ENCODE results near the gene CST7.

Gene CST7

GRCh38 chr20:24911461-24911860, 37.6 kb upstream of the CST7 start:
- CTCF ChIA-PET, result interaction anchor here (0.9 to 1.3 kb wide), 4 partner anchors 14 to 130 kb away, joined by 3 to 4 read pairs (median 3); no protein-coding TSS in a partner anchor
- TF ChIP-seq CTCF (IDR thresholded peaks at IDR 0.05; ENCODE audit: control extremely low read depth, extremely low read depth, low read depth, missing control alignments), result no peak
- POLR2A ChIA-PET, result no interaction called here
- DNase-seq (ENCODE audit: extremely low spot score), result no peak

- TF ChIP-seq CTCF (IDR thresholded peaks at IDR 0.05; ENCODE audit: control extremely low read depth, extremely low read depth, low read depth, missing control alignments), result no peak
- POLR2A ChIA-PET, result no interaction called here
- DNase-seq (ENCODE audit: extremely low spot score), result no peak
- CTCF ChIA-PET, result no interaction called here
Observed at GRCh38 chr20:24912397-24913075, 36.5 kb upstream of the CST7 start.

- ChIA-PET CTCF (no interaction called here), POLR2A (no interaction called here)
Observed at GRCh38 chr20:24913076-24913628, 35.9 kb upstream of the CST7 start.

GRCh38 chr20:24914388-24915241, 34.5 kb upstream of the CST7 start:
- ChIA-PET CTCF (no interaction called here), POLR2A (no interaction called here)
- DNase-seq (ENCODE audit: extremely low spot score), result no peak
- TF ChIP-seq CTCF (IDR thresholded peaks at IDR 0.05; ENCODE audit: control extremely low read depth, extremely low read depth, low read depth, missing control alignments), result no peak

More at GRCh38 chr20:24913076-24913628, 35.9 kb upstream of the CST7 start:
- TF ChIP-seq CTCF (IDR thresholded peaks at IDR 0.05; ENCODE audit: control extremely low read depth, extremely low read depth, low read depth, missing control alignments), result no peak
- no peak for DNase-seq (ENCODE audit: extremely low spot score)

GRCh38 chr20:24915440-24915839, 33.6 kb upstream of the CST7 start:
- peak; percentile 11 for DNase-seq (ENCODE audit: extremely low spot score)
- POLR2A ChIA-PET, result no interaction called here
- TF ChIP-seq CTCF (IDR thresholded peaks at IDR 0.05; ENCODE audit: control extremely low read depth, extremely low read depth, low read depth, missing control alignments), result no peak
- CTCF ChIA-PET, result interaction anchor here (0.8 to 1.7 kb wide), 2 partner anchors 15 to 135 kb away, joined by 3 to 7 read pairs; no protein-coding TSS in a partner anchor

GRCh38 chr20:24915892-24916291, 33.2 kb upstream of the CST7 start:
- TF ChIP-seq CTCF (IDR thresholded peaks at IDR 0.05; ENCODE audit: control extremely low read depth, extremely low read depth, low read depth, missing control alignments), result no peak
- ChIA-PET POLR2A (no interaction called here), CTCF (interaction anchor here (0.8 to 2.2 kb wide), 4 partner anchors 15 to 757 kb away, joined by 3 to 9 read pairs (median 8); no protein-coding TSS in a partner anchor)
- DNase-seq (ENCODE audit: extremely low spot score), result no peak
